GM12874 (cell line): ENCODE measurements around the gene NFS1.

Experiments used
- CTCF ChIP-seq: IDR thresholded peaks from 2 replicates; pipeline ENCODE4 v1.5.1; 2011; ENCODE audit warnings: low read depth, mild to moderate bottlenecking, control low read depth, low read length, moderate library complexity; ENCODE audit not compliant: insufficient read depth

The NFS1 gene

GRCh38 chr20:35695245-35695749, 3.9 kb downstream of the NFS1 start:
- no peak for TF ChIP-seq CTCF

GRCh38 chr20:35690265-35690664, 8.9 kb downstream of the NFS1 start:
- no peak for TF ChIP-seq CTCF

DNA sequence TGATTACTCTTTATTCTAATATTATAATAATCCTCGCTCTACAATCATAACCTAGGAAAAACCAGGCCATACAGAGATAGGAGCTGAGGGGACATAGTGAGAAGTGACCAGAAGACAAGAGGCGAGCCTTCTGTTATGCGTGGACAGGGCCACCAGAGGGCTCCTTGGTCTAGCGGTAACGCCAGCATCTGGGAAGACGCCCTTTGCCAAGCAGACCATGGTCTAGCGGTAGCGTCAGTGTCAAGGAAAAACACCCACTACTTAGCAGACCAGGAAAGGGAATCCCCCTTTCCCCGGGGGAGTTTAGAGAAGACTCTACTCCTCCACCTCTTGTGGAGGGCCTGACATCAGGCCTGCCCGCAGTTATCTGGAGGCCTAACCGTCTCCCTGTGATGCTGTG, 12.3 kb downstream of the NFS1 start:
- peak; percentile 8; the same call in 1 of the 2 replicates for TF ChIP-seq CTCF

DNA sequence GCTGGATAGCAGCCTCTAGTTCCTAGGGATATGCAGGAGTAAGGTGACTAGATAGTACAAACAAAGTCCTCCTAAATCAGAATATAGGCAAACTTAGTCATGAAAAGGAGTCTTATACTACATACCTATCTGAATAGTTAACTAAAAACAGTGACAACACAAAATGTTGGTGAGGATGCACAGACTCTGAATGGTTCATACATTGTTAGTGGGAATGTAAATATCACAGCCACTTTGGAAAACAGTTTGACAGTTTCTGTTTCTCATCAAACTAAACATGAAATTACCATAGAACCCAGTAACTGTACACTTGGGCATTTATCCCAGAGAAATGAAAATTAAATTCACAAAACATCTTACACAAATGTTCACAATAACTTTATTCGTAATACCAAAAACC, 17.2 kb downstream of the NFS1 start:
- TF ChIP-seq CTCF = no peak

- no peak for TF ChIP-seq CTCF
Observed at GRCh38 chr20:35680452-35681183, 18.5 kb downstream of the NFS1 start.

- no peak for TF ChIP-seq CTCF
Observed at GRCh38 chr20:35674921-35675320, 24.2 kb downstream of the NFS1 start.

- TF ChIP-seq CTCF = no peak
Observed at GRCh38 chr20:35673884-35674283, 25.3 kb downstream of the NFS1 start.
